Ovary (tissue), 3 donors: ENCODE measurements around the gene CPNE1.

Experiments used
- EP300 ChIP-seq: sonication (generic); formaldehyde crosslinking; IDR thresholded peaks from one replicate; pipeline ENCODE4 v1.6.1; 2017; ENCODE audit warnings: antibody characterized with exemption
- POLR2A ChIP-seq: fragments of 450-650 bp; IDR thresholded peaks from one replicate; pipeline ENCODE4 v1.6.1; 2017; ENCODE audit warnings: antibody characterized with exemption, mild to moderate bottlenecking, moderate library complexity
- TF ChIP-seq, protein P1 (sequence below), 3 donors: fragments of 450-650 bp in 2 of 3; fragments of 200-600 bp in 1 of 3; IDR thresholded peaks; one replicate each; pipeline versions ENCODE4 v1.5.1 to v1.8.0; 2016 to 2022; ENCODE audit warnings: antibody characterized with exemption in 3 of 3, mild to moderate bottlenecking in 1 of 3
- donor health status: DM: no; HTN: no; CAD: no.

DNA sequence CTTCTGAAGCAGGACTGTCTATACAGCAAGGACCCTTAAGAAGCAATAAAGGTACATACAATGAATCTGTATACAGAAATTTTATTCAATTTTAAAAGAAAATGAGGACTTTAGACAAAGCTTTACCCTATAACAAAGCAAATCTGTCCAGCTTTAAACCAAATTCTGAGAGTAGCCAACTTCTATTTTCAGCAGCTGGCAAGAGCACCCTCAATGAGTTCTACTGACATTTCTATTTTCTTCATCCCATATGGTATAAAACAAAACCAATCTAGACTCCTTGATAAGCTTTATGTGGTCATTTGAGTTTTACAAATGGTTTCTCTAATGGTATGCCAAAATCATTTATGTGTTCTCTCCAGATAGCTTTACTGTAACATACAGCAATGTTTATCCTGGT lies 12.7 kb downstream of the CPNE1 start:
- TF ChIP-seq, protein P1, sequence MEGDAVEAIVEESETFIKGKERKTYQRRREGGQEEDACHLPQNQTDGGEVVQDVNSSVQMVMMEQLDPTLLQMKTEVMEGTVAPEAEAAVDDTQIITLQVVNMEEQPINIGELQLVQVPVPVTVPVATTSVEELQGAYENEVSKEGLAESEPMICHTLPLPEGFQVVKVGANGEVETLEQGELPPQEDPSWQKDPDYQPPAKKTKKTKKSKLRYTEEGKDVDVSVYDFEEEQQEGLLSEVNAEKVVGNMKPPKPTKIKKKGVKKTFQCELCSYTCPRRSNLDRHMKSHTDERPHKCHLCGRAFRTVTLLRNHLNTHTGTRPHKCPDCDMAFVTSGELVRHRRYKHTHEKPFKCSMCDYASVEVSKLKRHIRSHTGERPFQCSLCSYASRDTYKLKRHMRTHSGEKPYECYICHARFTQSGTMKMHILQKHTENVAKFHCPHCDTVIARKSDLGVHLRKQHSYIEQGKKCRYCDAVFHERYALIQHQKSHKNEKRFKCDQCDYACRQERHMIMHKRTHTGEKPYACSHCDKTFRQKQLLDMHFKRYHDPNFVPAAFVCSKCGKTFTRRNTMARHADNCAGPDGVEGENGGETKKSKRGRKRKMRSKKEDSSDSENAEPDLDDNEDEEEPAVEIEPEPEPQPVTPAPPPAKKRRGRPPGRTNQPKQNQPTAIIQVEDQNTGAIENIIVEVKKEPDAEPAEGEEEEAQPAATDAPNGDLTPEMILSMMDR (IDR thresholded peaks at IDR 0.05) = no peak
- TF ChIP-seq EP300 = no peak
- no peak for TF ChIP-seq POLR2A
